Measurements from ENCODE around the gene CRACDL.

- TF ChIP-seq CTCF (IDR thresholded peaks at IDR 0.05) (no peak), POLR2AphosphoS5 (IDR thresholded peaks at IDR 0.05; ENCODE audit: low read depth, low read length) (no peak), REST (IDR thresholded peaks at IDR 0.05; ENCODE audit: insufficient read depth in 1 of 2, low read depth in 2 of 2, low read length in 1 of 2) (no peak)
Measured at GRCh38 chr2:98929920-98930319, 6.1 kb downstream of the CRACDL start.

Measured in Panc1 (cell line).